Endometrium (tissue), 2 donors: ENCODE data around the gene NPAS2.

Experiments used
- FAIRE-seq: peaks from 2 replicates; lab custom pipeline; 2012; peaks lifted over from hg19 to GRCh38; lab: Jason Lieb, UNC
- donor health status: control.
- donor health status: control.

The NPAS2 gene

DNA sequence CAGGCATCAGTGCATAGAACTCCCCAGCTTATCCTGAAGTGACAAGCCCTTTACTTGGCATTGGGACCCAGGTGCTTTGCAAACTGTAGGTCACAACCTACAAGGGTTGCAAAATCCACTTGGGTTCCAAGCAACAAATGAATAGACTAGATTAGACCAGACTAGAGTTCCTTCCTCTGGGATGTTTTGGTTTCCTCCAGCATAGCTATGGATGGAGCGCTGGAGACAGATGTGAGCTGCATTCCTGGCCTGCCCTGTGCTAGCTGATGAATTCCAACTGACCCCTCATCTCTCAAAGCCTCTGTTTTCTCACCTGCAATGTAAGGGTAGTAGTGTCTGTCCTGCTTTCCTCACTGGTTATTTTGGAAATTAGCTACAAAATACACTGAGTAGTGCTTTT, 86.2 kb downstream of the NPAS2 start:
- no peak for FAIRE-seq

DNA sequence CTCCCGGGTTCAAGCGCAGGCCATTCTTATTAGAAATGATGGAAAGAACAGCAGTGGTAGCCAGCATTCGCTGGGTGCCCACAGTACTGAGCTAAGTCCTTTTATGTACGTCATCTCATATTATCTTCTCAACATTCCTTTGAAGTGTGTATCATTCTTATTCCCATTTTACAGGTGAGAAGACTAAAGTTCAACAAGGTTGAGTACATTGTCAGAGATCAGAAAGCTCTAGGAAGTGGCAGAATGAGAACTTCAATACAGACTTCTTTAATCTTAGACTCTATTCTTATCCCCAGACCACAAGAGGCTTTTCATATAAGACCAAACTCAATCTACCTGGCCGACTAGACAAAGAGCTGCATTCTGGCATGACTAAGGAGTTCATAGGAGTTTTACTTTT, 86.7 kb downstream of the NPAS2 start:
- FAIRE-seq: no peak

DNA sequence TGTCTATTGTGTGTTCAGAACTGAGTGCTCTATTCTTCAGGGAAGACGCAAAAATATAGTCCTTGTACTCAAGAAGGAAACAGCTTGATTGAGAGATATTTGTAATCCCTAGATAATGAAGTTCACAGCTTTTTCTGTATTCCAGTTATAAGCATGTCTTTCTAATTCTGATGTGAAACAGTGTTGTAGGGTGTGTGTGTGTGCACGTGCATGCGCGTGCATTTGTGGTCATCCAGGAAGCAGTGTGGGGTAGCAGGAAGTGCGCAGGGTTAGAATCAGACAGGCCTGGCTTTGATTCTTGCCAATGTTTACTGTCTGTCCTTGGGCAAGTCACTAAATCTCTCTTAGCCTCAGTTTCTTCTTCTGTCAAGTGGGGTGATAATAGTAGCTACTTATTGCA, 87.9 kb downstream of the NPAS2 start:
- no peak for FAIRE-seq

DNA sequence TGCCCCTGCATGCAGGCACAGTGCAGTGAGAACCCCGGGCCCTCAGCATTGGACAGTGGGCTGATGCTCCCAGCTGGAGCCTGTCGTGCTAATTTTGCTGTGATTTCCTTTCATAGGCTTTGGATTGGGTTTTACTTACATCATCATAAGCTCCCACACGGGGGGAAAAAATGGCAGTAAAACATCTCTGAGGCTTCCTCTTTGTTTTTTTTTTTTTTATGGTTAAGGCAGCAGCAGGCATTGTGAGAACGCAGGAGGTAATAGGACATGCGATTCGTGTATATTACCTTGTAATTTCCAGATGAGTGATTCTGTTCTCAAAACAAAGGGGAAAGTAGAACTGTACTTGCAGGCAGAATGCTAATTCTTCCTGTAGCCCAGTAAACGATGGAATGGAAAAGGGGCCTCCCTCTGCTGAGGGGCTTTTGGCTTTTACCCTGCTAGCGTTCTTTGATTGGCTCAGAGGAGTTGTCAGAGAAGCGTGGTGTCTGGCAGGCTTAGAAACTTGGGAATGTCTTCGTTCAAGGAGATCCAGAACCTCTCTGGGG, 89.7 kb downstream of the NPAS2 start:
- no peak for FAIRE-seq

DNA sequence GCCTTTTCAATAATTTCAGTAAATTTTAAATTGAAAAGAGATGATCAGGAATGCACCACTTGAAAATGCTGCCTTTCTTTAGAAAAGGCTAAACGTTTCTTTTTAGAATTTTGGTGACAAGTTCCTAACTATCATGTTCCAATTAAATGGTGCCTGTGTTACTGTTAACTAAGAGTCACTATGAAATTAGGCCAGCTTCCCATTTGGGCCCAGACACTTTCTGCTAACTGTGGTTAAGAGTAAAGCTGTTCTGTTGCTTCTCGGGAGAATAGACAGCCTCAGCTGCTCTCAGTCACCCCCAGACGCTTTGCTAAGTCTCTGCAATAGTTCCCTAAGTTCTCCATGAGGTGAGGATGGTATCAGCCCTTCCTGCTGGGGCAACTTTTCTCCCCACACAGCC, 90.2 kb downstream of the NPAS2 start:
- FAIRE-seq: no peak

DNA sequence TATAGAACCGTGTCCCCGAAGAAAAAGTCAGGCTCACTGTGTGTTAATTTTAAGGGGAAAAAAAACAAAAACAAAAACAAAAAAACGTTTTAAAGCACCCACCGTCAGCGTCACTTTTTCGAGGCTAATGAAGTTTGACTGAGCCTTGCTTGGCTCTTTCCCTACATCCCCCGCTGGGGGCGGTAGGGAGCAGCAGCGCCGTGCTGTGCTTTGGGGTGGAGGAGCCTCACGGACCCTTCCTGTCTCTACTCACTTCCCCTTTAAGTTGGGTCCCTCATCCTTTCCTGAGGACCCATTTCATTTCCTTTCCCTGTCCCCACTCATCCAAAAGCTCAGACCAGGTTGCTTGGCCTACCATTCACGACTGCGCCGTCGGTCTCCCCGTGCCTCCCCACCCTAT, 99.4 kb downstream of the NPAS2 start:
- no peak for FAIRE-seq

DNA sequence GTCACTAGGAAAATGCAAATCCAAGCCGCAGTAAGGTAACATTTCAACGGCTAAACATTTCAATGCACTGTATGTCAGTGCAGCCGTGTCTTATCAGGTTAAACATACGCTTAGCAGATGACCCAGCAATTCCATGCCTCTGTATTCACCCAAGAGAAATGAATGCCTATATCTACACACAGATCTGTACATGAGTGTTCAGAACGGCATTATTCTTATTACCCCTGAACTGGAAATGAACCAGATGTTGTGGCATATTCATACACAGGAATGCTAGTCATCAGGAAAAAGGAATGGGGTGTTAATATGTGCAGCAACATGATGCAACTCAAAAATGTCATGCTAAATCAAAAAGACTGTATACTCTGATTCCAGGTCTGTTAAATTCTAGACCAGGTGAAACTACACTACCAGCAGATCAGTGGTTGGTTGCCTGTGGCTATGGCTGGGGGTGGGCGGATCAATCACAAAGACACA, 101.8 kb downstream of the NPAS2 start:
- FAIRE-seq: no peak

DNA sequence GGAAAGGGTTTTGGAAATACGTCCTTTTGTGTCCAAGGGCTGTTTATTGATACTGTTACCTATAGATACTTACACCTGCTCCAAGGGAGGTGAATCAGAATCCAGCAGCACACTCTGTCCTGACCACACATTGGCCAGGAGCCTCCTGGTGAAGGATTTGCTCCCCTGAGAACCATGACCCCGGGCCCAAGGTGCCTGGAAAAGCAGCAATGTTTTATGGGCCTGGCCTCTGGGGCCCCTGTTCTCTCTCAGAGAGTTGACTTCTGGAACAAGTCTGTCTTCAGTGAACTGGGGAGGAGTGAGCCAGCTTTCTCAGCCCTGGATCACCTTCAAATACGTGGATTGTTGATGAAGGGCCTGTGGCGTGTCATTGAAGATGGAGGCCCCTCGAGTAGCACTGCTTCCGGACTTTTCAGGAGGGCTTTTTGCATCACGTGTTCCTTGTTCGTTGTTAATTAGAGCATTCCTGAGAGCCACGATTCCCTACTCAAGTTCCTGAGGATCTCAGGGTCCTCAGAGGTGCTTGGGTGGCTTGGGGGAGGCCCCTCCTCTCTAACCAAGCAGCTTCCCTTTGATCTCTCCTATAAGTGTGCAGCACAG, 103.6 kb downstream of the NPAS2 start:
- FAIRE-seq: no peak

DNA sequence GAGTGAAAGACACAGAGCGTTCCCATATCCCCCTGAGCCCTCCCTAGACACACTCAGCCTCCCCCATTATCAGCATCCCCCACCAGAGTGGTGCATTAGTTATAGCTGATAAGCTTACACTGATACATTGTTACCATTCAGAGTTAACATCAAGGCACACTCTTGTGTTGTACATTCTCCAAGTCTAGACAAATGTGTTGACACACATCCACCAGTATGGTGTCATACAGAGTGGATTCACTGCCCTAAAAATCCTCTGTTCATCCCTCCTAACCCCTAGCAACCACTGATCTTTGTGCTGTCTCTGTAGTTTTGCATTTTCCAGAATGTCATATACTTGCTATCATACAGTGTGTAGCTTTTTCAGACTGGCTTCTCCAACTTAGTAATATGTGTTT, 104.2 kb downstream of the NPAS2 start:
- FAIRE-seq: no peak

DNA sequence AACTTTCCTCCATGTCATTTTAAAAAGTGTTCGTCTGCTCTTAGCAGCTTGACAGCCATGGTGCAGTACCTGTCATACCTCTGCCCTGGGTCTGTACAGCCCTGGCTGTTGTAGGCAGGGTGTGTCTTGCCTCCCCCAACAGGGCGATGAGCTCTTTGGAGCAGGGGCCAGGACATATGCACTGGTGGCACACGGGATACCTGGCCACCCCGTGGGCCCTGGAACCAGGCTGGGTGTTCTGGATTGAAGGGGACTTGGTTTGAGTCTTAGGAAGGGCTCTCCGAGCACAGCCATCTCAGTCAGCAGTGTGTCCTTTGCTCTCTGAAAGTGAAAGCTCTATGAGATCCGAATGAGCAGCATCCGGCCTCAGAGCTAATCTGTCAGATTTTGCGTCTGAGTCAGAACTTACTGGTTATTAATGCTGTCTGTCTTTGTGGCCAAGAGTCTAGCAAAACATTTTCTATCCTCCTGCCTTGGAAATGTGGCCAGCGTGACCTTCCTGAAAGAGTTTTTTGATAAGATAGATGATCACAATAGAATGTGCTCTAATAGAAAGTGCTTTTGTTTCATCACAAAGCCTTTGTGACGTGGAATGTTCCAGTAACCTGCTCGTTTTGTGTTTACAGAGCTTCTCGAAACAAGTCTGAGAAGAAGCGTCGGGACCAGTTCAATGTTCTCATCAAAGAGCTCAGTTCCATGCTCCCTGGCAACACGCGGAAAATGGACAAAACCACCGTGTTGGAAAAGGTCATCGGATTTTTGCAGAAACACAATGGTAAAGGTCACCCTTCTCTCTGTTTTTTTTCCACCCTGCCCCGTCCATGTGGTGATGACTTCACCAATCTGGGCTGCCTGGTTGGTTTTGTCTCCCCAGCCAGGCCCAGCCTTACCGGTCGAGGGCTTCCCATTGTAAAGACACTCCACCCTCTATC, 104.8 kb downstream of the NPAS2 start:
- no peak for FAIRE-seq

DNA sequence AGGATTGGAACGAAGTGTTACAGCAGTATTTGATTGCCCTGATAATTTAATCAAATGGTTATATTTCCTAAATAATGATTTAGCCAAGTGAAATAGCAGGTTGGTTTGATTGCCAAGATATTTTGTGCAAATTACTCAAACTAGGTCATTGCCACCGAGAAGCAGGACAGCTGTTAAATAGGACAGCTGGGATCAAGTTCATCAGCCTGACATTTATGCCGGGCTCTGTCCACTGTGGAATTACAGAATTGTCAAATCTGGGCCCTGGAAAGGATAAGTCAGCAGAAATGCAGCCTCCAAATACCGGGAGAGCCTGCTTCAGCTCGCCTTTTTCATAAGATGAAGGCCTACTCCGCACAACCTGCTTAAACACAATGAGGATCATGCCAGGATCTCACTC, 108.3 kb downstream of the NPAS2 start:
- FAIRE-seq: no peak

DNA sequence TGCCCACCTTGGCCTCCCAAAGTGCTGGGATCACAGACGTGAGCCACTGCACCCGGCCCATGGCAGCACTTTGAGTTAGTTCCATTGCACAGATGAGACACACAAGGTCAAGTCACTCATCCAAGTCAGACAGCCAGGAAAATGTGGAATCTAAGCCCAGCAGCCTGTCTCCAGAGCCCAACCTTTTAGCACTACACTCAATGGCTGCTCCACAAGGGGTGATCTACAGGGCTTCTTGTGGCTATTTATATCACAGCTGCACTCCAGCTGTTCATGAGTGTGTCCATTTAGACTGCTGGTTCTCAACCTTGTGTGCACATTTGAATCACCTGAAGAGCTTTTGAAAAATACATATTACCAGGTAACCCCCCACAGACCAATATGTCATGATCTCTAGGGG, 109.2 kb downstream of the NPAS2 start:
- no peak for FAIRE-seq

DNA sequence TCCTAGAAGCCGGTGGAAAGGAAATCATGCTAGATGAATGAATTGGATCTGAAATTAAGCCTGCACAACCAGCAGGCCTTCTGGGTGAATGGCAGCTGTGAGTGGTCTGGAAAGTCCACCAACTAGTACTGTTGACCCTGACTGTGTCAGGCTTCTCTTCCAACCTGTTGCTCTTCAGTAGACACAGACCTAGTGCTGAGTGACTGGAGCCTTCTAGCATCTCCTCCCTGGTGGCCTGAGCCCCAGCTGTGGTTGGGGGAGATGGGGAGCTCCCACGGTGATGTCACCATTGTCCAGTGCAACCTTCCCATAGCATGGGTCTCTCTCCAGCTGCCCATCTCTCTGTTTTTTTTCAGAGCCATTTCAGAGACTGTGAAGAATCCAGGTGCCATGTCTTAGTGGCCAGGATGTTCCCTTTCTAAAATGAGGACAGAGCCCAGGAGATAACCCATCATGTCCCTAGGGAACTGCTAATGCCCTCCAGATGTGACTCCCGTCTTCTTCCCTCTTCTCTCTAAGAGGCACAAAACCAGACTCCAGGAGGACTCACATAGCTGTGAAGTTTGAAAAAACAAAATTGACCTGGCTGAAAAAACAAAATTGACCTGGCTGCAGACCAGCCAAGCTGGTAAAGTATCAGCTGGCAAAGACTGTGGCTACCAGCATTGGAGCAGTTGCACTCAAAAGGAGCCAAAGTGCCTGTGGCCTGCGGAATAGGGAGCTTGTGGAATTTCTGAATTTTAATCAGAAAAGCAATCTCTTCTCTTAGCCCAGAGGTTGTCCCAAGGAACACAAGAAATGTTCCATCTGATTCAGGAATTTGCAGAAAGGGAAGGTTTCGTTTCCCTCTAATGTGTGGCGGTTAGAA, 114.8 kb downstream of the NPAS2 start:
- no peak for FAIRE-seq

DNA sequence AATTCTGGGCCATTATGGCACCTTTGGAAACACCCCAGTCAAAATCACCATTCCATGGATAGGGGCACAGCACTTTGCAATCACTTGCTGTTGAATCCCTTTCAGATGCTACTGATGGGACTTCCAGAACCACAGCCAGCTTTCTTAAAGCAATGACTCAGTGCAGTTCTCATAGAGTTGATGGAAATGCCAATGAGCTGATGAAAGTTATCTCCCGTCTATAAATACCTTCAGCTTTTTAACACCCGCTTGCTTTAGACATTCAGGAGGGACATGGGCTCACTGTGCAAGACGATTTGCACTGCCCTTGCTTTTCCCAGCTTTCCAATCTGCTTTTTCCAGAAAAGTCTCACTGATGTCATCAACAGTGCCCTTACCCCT, 115.4 kb downstream of the NPAS2 start:
- no peak for FAIRE-seq

DNA sequence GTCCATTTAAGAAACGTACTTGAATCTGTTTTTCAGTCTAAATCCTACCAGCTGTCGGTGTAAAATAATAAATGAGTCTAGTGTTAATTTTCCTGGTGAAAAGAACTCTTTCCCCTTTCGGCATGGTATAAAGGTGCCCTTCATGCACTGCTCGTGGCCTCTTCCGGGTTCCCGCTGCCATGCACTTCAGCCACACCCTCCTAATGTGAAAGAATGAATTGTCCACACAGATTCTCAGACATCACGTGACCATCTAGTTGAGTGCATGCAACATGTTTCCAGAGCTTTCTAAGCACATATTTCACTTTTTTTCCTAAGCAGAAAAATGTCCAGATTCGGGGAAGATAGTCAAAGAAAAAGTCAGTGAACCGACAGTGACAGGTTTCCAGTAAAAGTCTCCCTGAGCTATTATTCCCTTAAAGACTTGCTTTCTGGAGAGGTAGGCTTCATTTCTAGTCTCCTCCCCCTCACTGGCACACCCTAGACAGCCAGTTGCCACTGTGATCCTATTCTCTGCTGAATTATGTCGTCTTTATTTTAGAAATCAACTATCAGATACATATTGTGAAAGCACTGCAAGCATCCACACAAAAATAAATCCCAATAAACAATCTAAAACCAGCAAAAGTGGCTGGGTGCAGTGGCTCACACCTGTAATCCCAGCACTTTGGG, 116.3 kb downstream of the NPAS2 start:
- no peak for FAIRE-seq

DNA sequence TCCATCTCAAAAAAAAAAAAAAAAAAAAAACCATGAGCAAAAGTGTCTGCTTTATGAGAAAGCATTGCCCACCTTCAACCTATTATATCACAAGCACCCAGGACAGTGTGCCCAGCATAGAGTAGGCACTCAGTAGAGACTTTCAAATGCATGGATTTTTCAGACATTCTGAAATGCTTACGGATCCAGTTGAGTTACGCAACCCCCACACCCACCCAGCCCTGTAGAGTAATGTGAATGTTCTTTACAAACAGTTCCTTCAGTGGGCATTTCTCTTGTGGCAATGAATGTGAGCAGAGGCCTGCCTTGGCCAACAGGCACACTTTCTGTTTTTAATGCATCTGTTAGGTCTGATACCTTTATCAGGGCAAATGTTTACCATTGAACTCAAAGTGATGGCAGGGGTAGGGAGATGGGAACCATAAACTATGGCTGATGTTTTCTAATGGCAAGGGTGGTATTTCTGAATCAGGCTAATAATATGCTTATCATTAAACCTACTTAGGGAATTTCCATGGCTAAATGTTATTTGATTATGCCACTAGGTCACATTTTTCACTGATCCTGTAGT, 117.1 kb downstream of the NPAS2 start:
- no peak for FAIRE-seq

DNA sequence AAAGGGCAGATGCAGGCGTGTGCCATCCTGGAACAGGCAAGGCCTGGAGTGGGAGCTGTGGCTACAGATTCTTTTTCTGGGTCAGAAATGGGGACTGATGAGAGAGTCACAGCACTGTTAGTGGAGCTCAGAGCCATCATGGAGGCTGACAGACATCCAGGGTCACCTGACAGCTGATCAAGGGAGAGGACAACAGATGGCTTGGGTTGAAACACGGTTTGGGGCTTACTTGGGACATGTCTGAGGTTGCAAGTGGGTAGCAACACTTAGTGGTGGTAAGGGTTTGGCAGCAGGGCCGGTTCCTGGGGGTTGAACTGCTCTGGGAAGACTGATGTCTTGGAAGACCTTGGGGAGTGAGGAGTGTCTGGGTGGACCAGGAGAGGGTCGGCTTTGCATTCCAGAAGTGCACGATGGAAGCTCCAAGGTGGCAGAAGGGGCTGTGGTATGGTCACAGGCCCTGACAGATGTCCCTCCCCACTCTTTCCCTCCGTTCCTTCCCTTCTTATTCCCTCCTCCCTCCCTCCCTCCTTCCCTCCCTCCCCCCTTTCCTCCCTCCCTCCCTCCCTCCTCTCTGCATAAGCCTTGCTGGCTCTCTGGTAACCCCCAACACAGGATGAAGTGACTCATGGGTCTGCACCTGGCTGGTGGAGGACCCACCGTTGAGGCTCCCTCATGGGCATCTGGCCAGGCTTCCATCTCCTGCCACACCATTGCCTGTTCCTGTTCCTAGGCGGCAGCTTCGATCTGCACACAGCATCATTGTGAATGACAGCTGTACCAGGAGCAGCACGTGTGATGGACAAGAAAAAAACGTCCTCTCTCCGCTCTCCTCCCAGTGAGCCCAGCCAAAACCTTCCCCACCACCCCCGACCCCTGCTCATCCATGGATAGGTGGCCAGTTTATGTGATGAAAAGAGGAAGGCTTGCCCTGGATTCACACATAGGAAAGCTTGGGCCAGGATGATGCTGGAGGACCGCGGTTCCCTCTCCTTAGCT, 118.4 kb downstream of the NPAS2 start:
- no peak for FAIRE-seq

DNA sequence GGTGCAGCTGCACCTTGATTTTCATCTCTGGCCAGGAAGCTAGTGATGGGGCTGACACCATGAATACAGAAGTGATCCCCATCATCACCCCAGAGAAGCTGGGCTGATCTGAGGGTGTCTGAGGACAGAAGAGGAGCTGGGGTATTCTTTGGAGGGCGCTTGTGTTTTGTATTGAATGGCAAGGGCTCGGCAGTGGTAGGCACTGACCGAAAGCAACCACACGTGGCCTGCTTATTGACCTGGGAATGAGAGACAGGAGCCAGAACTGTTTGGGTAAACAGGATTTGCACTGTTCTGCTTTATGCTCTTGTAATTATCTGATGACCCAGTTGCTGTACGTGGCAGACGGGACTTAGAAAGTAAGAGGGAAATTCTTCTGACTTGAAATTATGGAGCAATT, 119.5 kb downstream of the NPAS2 start:
- no peak for FAIRE-seq

DNA sequence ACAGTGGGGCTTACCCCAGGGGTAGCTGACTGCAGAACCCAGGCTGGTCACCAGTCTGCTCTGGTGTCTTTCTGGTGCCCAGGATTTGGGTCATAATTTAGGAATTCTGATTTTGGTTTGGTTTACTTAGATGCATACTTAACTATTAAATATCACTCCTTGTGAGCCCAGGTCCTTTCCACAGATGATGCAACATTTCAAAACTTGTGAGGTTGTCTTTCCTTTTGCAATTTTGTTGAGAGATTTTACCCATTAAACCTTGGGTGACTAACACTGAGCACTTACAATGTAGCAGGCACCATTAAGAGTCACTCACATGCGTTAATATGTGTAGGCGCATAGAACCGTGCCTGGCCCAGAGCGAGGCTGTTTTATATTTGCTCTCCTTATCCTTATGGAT, 120.3 kb downstream of the NPAS2 start:
- FAIRE-seq: no peak
